Gastrocnemius medialis (tissue), 4 donors: ENCODE measurements around the gene TTLL5.

Experiments
- POLR2A ChIP-seq, 2 donors: fragments of 450-650 bp; IDR thresholded peaks; one replicate each; pipeline ENCODE4 v1.6.1; 2017; ENCODE audit warnings: antibody characterized with exemption in 2 of 2, mild to moderate bottlenecking in 2 of 2, moderate library complexity in 2 of 2
- TF ChIP-seq, protein P1 (sequence below), 5 experiments: fragments of 450-650 bp in 3 of 5; fragments of 200-600 bp in 2 of 5; sonication (generic) in 2 of 5; IDR thresholded peaks in 4 of 5; conservative IDR thresholded peaks in 1 of 5; 1 replicate in 4 of 5; 2 replicates in 1 of 5; pipeline ENCODE4 v1.5.1; 2016 to 2019; ENCODE audit warnings: antibody characterized with exemption in 5 of 5, mild to moderate bottlenecking in 3 of 5, moderate library complexity in 3 of 5

DNA sequence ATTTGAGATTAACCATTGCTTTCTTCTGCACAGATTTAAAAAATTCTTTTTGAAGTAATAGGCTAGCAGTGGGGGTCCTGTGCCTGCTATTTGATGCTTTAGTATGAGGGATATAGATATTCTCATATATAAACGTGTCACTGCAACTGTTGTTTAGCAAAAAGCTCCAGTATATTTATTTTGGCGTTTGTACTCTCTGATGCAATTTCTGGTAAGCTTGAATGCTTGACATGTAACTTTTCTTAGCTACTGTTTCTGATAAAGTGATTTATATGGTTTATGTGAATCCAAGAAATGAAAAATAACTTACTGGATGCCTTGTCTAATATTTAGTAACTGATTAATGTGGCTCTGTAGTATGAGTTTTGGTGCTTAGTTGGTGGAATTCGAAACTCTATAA is 77.1 kb downstream of the TTLL5 start:
- TF ChIP-seq POLR2A (IDR thresholded peaks at IDR 0.05), result no peak
- TF ChIP-seq, protein P1, sequence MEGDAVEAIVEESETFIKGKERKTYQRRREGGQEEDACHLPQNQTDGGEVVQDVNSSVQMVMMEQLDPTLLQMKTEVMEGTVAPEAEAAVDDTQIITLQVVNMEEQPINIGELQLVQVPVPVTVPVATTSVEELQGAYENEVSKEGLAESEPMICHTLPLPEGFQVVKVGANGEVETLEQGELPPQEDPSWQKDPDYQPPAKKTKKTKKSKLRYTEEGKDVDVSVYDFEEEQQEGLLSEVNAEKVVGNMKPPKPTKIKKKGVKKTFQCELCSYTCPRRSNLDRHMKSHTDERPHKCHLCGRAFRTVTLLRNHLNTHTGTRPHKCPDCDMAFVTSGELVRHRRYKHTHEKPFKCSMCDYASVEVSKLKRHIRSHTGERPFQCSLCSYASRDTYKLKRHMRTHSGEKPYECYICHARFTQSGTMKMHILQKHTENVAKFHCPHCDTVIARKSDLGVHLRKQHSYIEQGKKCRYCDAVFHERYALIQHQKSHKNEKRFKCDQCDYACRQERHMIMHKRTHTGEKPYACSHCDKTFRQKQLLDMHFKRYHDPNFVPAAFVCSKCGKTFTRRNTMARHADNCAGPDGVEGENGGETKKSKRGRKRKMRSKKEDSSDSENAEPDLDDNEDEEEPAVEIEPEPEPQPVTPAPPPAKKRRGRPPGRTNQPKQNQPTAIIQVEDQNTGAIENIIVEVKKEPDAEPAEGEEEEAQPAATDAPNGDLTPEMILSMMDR (IDR thresholded peaks at IDR 0.05 in 4 of 5, conservative IDR thresholded peaks at IDR 0.05 in 1 of 5), result no peak
